GM21528 (cell line): ENCODE results near the gene ZNF407.
A peak's percentile ranks its signal among the peaks of the same experiment; 100 is the strongest.
"Not testable (repeated sequence)": the region's sequence is repeated elsewhere in the genome, so short reads cannot be mapped to it uniquely, and the experiment has no call there.

Source experiments
- ATAC-seq: cut with Tn5 transposase; IDR thresholded peaks from one replicate; pipeline ENCODE4 v1.9.1; 2021; ENCODE audit warnings: mild to moderate bottlenecking, moderate library complexity; ENCODE audit not compliant: unreplicated experiment, low FRiP score

The ZNF407 gene

DNA sequence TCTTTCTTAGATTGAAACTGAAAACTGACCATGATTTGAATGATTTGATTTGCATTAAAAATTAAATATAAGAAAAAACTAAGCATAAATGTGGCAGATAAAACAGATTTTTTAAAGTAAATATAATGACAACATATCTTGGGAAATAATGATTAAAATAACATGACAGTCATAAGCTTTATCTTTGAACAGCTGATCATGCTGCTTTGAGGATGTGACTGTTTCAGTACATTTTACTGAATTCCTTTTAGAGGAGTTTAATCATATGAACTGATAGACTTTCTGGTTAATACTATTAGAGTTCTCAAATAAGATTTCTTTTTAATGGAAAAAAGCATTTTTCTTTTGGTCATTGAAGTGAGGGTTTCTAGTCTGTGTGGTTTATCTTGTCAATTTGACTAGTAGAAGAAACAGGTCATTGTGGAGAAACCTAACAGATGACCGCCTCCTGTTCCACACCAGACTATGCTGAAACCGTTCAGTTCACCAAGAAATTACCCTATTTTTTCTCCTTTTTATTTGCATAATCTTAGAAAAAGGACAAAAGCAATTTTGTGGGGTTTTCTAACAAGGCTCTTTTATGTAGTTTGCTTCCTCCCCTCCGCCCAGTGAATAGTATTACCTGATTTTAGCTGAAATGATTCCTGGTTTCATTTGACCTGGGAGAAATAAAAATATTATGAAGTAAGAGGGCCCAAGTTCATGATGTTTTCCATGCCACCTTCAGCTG, 349.1 kb downstream of the ZNF407 start:
- ATAC-seq, result no peak

DNA sequence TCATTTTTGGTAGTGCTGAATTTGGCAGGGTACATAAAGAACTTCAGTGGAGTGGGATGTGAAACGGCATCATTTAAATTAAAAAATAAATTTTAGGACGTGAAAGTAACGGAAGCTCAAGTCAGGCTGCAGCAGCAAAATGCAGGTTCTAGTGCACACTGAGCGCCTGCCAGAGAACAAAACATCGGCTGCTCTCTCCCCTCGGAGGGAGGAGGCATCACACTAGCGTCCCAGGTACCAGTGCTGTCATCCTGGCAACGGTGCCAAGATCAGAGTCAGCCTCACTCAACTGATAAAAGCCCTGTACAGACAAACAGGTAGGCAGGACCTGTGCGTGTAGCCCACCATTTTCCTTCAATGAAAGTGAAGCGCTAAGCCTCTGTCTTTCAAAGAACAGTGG, 349.7 kb downstream of the ZNF407 start:
- no peak for ATAC-seq

DNA sequence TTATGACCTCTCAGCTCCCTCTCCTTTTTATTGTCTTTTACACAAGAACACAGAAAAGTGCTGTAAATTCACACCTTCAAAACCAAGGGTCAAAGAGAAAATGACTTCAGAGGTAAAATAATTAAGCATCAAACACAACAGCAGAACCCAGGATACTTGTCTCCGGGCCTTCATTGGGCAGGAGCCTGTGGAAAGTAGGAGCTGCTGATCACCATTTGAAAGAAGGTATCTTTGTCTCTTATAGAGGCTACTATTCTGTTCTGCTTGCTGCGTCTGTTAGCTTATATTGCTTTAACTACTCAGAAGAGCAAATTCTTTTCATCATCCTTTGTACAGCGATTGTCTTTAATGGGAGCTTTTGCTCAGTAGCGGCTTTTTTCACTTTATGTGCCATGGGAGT, 350.2 kb downstream of the ZNF407 start:
- no peak for ATAC-seq

DNA sequence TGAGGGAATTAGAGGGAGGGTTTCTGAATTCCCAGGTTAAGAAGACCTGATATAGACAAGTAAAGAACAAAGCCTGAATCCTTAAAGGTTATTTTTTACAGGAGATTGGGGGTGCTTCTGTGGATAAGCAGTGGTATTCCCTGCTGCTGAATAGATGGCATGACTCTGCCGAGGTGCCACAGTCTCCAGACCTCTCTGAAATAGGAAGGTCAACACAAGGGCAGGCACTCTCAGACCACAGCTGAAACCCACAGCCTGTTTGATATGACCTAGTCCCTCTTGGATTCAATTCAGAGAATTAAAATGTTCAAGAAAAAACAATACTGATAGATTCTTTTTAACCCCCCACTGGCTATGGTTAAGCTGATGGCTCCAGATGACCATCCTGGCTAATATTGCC, 351.9 kb downstream of the ZNF407 start:
- no peak for ATAC-seq

DNA sequence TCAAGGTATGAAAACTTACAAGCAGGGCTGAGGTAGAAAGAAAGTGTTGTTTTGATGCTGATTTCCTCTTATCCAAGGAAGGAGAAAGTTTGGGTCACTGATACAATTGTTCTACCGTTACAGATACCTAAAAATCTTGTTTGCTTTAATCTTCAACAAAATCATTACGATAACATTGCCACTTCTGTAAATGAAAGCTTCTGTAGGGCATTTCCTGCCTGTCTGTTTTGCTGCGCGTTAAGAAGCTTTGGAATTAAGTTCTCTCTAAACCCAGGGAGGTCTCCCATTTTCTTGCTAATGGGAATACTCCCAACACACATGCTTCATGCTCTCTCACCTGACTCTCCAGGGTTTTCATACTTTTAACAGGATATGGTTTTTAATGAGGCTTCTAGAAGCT, 352.8 kb downstream of the ZNF407 start:
- ATAC-seq, result no peak

- ATAC-seq, result no peak
Observed at GRCh38 chr18:74951165-74951760, 353.6 kb downstream of the ZNF407 start.

DNA sequence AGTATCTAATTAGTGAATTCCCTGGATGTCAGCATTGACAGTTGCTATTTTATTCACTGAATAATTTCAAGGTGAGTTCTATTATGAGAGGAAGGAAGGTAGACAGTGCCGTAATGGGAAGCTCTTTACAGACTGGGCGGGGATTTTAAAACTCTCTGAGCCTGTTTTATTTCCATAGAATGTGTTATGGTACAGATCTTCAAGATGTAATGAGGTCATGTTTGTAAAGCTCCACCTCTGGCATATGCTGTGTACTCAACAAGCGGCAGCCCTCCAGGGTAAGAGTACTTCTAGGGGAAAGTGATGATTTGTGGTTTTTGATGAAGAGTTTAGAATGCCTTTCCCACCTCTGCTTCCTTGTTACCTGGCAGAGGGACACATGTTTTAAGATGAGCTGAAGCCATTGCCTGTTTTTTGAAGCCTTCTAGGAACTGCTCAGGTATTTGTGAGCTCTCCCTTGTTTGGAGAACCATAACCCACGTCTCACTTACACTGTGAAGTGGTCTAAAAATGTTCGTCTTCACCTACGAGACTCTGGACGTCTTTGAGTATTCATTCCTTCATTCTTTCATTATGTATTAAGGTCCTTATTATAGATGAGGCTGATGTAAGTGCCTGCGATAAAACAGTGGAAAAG, 360.0 kb downstream of the ZNF407 start:
- no peak for ATAC-seq

- ATAC-seq, result no peak
Observed at GRCh38 chr18:74959216-74959615, 361.5 kb downstream of the ZNF407 start.

DNA sequence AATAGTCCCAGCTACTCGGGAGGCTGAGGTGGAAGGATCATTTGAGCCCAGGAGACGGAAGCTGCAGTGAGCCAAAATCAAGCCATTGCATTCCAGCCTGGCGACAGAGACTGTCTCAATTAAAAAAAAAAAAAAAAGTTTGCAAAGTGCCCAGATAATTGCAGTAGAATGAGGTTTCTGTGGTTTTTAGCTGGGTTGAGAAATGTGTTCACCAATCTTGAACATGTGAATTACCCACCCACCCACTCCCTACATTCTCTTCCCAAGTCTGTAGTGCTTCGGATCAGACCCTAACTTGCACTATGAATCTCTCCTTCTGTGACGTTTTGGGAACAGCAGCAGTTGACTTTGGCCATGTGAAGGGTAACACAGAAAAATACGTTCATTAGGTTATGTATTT, 363.9 kb downstream of the ZNF407 start:
- no peak for ATAC-seq

DNA sequence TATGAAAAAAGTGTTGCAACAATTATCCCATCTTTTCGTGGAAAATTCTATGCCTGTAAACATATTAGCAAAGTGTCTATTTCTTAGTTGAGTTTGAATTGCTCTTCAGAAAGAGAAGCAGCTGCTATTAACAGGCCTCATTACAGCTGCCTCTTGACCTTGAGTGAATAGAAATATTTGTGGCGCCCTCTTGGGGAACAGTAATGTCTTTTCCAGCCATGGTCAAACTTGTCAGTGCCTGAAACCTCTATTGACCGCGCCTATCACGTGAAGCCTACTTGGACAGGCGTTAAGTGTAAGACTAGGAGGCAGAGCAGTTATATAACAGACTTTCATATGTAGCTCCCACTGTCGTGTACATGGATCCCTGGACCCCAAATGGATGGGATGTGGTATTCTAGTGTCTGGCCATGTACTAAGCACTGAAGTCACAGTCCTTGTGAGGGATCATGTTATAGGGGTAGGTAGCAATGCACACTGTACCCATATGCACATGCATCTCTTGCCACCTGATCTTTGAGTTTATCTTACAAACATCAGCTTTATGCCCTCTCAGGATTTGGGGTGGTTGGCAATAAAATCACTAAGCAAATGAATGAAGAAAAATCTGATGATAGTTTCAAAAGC, 366.3 kb downstream of the ZNF407 start:
- ATAC-seq, result peak; percentile 76

GRCh38 chr18:74965682-74966081, 368.0 kb downstream of the ZNF407 start:
- no peak for ATAC-seq

DNA sequence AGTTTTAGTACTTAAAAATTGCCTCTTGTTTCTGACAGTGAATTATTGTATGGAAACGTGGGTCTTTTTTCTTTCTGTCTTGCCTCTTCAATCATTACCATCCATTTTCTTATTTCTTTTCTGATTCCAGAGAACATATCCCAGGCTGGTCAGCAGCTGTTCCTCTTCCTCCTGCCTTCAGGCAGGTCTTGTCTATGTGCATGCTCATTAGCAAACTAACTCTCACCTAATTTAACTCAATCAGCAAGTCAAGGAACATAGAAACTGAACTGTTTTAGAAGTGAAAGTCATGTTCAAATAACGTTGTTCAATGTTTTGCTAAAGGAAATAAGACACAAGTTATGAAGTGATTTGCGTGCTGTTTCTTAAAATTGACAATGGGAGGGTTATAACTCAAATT, 369.8 kb downstream of the ZNF407 start:
- ATAC-seq, result no peak

DNA sequence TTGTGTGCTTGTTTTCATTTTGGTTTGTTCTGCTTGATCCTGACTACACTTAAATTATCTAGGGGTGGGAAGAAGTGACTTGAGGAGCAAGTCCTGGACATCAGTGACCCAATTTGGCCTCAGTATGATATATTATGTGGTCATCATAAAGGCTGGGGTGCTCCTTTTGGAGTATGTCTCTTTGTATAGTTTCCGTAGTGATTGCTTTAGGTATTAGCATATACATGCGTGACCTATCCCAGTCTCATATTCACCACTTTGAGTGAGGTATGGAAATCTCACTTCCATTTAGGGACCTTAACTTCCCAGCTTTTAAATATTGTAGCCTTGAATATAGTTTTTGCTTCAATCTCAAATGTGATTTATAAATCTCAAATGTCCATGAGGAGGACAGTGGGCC, 370.3 kb downstream of the ZNF407 start:
- ATAC-seq, result no peak

- ATAC-seq, result not testable (repeated sequence)
Observed at GRCh38 chr18:74971358-74971757, 373.7 kb downstream of the ZNF407 start.

- not testable (repeated sequence) for ATAC-seq
Observed at GRCh38 chr18:74971776-74972175, 374.1 kb downstream of the ZNF407 start.

DNA sequence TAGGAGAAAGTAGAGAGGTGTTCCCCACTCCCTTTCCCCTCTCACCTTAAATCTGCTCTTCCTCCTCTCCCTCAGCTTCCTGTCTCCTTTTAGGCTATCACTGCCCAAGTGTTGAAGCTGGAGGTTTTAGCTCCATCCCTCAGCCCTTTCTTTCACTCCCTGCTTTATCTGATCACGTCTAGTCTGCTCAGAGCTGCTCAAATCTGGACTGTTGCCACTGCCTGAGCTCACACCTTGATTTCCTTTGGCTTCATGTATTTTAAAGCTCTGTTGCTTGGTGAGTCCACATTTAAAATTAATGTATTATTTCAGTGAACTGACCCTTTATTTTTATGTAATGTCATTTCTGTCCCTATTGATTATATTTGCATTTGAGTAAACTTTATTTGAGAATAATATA, 374.7 kb downstream of the ZNF407 start:
- ATAC-seq, result no peak

DNA sequence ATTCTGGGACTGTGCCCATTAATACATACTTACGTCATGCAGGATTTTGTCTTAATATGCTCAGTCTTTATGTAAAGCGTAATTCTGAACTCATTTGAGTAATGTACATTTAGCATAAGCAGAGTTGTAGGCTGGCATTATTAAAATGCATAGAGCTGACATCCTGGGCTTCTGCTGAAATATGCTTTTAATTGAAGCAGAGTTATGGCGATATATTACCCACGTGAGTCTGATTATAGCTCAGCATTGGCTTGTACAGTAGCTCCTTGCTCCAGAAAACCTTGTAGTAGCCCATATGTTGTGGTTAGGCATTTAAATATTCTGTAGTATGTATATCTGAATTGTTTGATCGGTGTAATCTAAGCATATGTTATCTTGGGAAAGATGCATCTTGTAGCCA, 377.3 kb downstream of the ZNF407 start:
- no peak for ATAC-seq

GRCh38 chr18:74976331-74976909, 378.8 kb downstream of the ZNF407 start:
- no peak for ATAC-seq

GRCh38 chr18:74977041-74977440, 379.4 kb downstream of the ZNF407 start:
- no peak for ATAC-seq

- ATAC-seq, result no peak
Observed at GRCh38 chr18:74980669-74981068, 383.0 kb downstream of the ZNF407 start.

- ATAC-seq, result no peak
Observed at GRCh38 chr18:74981476-74981875, 383.8 kb downstream of the ZNF407 start.
